ENCODE measurements around the gene TNFRSF19.

- TF ChIP-seq CTCF (IDR thresholded peaks at IDR 0.05) (no peak), POLR2A (IDR thresholded peaks at IDR 0.05) (no peak)
Observed at GRCh38 chr13:23588666-23589065, 18.5 kb downstream of the TNFRSF19 start.

All from prostate gland (tissue), 2 donors.